ENCODE results near the gene TTC23. TPM values are rescaled to one million over a fixed set of nuclear protein-coding genes. Genes with fewer than 3 reads are reported as not detected.

Gene TTC23
- total RNA-seq, 2 experiments from 2014 or later = 0.19 to 0.81 TPM

GRCh38 chr15:99126131-99126588 lies 123.2 kb downstream of the TTC23 start:
- H3K4me3 Mint-ChIP-seq = no peak overlapping the region
- H3K9me3 Mint-ChIP-seq = no peaks in the 10 kb centered on the region
- Histone ChIP-seq H3K27ac (ENCODE audit: low read depth in 1 of 2, low read length in 2 of 2) (no peak overlapping the region), H3K36me3 (ENCODE audit: insufficient read depth, low read length) (no peaks in the 10 kb centered on the region), H3K9me3 (ENCODE audit: control insufficient read depth in 1 of 2, insufficient read depth in 1 of 2, low read length in 2 of 2) (peaks cover 0 to 3% of the 10 kb centered on the region in 2 experiments), H3K4me3 (ENCODE audit: low read length) (no peak overlapping the region), H3K4me1 (ENCODE audit: insufficient read depth, low read length) (no peaks in the 10 kb centered on the region), H3K27me3 (ENCODE audit: control insufficient read depth in 1 of 2, insufficient read depth in 2 of 2, low read length in 2 of 2) (no peaks in the 10 kb centered on the region)
- no peaks in the 10 kb centered on the region for H3K4me1 Mint-ChIP-seq (ENCODE audit: low read depth)
- H3K27ac Mint-ChIP-seq = no peak overlapping the region
- ChIA-PET POLR2A (no interaction called here), CTCF (no interaction called here)
- DNase-seq = no peak
- H3K36me3 Mint-ChIP-seq (ENCODE audit: low read depth) = no peaks in the 10 kb centered on the region
- intact Hi-C loops (cut with DNase I, micrococcal nuclease) = no loop called here
- TF ChIP-seq, protein P1, sequence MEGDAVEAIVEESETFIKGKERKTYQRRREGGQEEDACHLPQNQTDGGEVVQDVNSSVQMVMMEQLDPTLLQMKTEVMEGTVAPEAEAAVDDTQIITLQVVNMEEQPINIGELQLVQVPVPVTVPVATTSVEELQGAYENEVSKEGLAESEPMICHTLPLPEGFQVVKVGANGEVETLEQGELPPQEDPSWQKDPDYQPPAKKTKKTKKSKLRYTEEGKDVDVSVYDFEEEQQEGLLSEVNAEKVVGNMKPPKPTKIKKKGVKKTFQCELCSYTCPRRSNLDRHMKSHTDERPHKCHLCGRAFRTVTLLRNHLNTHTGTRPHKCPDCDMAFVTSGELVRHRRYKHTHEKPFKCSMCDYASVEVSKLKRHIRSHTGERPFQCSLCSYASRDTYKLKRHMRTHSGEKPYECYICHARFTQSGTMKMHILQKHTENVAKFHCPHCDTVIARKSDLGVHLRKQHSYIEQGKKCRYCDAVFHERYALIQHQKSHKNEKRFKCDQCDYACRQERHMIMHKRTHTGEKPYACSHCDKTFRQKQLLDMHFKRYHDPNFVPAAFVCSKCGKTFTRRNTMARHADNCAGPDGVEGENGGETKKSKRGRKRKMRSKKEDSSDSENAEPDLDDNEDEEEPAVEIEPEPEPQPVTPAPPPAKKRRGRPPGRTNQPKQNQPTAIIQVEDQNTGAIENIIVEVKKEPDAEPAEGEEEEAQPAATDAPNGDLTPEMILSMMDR (IDR thresholded peaks at IDR 0.05) = no peak
- H3K27me3 Mint-ChIP-seq = no peaks in the 10 kb centered on the region
- no peak for ATAC-seq (ENCODE audit: poor library complexity)

DNA sequence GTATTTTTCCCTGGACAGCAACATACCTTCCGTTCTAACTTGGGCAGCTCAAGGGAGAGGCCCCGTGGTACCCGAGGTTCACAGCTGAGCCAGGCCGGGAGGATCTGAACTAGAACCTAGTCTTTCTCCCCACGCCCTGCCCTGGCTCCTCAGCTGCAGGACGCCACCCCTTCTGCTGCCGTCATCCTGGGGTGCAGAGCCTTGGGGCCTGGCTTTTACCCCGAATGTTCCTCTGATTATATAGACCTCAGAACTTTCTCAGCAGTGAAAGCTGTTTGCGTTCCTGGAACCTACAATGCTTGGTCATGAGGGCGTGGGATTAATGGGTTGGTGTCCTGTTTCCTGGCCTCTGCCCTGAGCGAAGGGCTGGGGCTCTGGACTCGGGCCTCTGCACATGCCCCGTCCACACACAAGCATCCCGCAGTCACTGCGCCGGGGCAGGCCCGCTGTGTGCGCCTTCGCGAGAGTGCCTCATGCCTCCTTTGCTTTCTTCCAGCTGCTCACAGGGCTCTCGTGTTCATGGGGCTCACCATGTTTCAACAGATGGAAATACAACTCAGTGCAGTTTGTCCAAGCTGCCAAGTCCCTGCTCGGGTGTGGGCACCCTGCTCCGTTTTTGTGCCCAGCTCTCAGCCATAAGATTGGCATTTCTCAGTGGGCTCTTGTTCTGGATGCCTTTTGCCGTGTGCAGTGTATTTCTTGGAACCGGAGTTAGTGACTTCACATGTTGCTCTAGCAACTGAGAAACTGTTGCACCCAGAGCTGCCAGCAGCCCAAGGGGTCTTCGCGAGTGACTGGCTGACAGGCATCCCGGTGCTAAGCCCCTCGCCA lies 124.1 kb downstream of the TTC23 start:
- TF ChIP-seq, protein P1 (IDR thresholded peaks at IDR 0.05) = no peak
- no peaks in the 10 kb centered on the region for H3K4me1 Mint-ChIP-seq (ENCODE audit: low read depth)
- H3K27me3 ChIP-seq (ENCODE audit: control insufficient read depth in 1 of 2, insufficient read depth in 2 of 2, low read length in 2 of 2) = no peaks in the 10 kb centered on the region
- POLR2A ChIA-PET = no interaction called here
- ATAC-seq (ENCODE audit: poor library complexity) (no peak), DNase-seq (no peak)
- H3K36me3 ChIP-seq (ENCODE audit: insufficient read depth, low read length) = no peaks in the 10 kb centered on the region
- no peaks in the 10 kb centered on the region for H3K9me3 Mint-ChIP-seq
- H3K27me3 Mint-ChIP-seq = no peaks in the 10 kb centered on the region
- no peaks in the 10 kb centered on the region for H3K4me1 ChIP-seq (ENCODE audit: insufficient read depth, low read length)
- no peak overlapping the region for H3K27ac Mint-ChIP-seq
- H3K9me3 ChIP-seq (ENCODE audit: control insufficient read depth in 1 of 2, insufficient read depth in 1 of 2, low read length in 2 of 2) = peaks cover 0 to 3% of the 10 kb centered on the region in 2 experiments
- CTCF ChIA-PET = no interaction called here
- no peak overlapping the region for H3K4me3 Mint-ChIP-seq
- intact Hi-C loops (cut with DNase I, micrococcal nuclease) = no loop called here
- H3K36me3 Mint-ChIP-seq (ENCODE audit: low read depth) = no peaks in the 10 kb centered on the region
- no peak overlapping the region for H3K4me3 ChIP-seq (ENCODE audit: low read length)
- no peak overlapping the region for H3K27ac ChIP-seq (ENCODE audit: low read depth in 1 of 2, low read length in 2 of 2)

- ATAC-seq (ENCODE audit: poor library complexity) (no peak), DNase-seq (no peak)
- Mint-ChIP-seq H3K4me1 (ENCODE audit: low read depth) (no peaks in the 10 kb centered on the region), H3K27me3 (no peaks in the 10 kb centered on the region), H3K4me3 (no peak overlapping the region), H3K27ac (no peak overlapping the region), H3K36me3 (ENCODE audit: low read depth) (no peaks in the 10 kb centered on the region), H3K9me3 (no peaks in the 10 kb centered on the region)
- no peaks in the 10 kb centered on the region for H3K36me3 ChIP-seq (ENCODE audit: insufficient read depth, low read length)
- intact Hi-C loops (cut with DNase I, micrococcal nuclease) = no loop called here
- H3K4me3 ChIP-seq (ENCODE audit: low read length) = no peak overlapping the region
- peaks cover 0 to 3% of the 10 kb centered on the region in 2 experiments for H3K9me3 ChIP-seq (ENCODE audit: control insufficient read depth in 1 of 2, insufficient read depth in 1 of 2, low read length in 2 of 2)
- H3K4me1 ChIP-seq (ENCODE audit: insufficient read depth, low read length) = no peaks in the 10 kb centered on the region
- CTCF ChIA-PET = interaction anchor here (1.2 kb wide), 1 partner anchor 11 kb away, joined by 4 read pairs; no protein-coding TSS in a partner anchor
- POLR2A ChIA-PET = no interaction called here
- no peaks in the 10 kb centered on the region for H3K27me3 ChIP-seq (ENCODE audit: control insufficient read depth in 1 of 2, insufficient read depth in 2 of 2, low read length in 2 of 2)
- TF ChIP-seq, protein P1 (IDR thresholded peaks at IDR 0.05) = no peak
- H3K27ac ChIP-seq (ENCODE audit: low read depth in 1 of 2, low read length in 2 of 2) = no peak overlapping the region
Measured at GRCh38 chr15:99124641-99125040, 124.7 kb downstream of the TTC23 start.
